ENCODE measurements around the gene C11orf52.

GRCh38 chr11:111941963-111942362, 23.2 kb downstream of the C11orf52 start:
- TF ChIP-seq CTCF (IDR thresholded peaks at IDR 0.05) (no peak), POLR2A (IDR thresholded peaks at IDR 0.05) (no peak)
